HG03571 (cell line): ENCODE data around the gene METTL21A.
A peak's percentile ranks its signal among the peaks of the same experiment; 100 is the strongest.
"Not testable (repeated sequence)": the region's sequence is repeated elsewhere in the genome, so short reads cannot be mapped to it uniquely, and the experiment has no call there.

Experiments used
- ATAC-seq: cut with Tn5 transposase; IDR thresholded peaks from one replicate; pipeline ENCODE4 v1.9.1; 2021; ENCODE audit not compliant: unreplicated experiment

METTL21A gene

DNA sequence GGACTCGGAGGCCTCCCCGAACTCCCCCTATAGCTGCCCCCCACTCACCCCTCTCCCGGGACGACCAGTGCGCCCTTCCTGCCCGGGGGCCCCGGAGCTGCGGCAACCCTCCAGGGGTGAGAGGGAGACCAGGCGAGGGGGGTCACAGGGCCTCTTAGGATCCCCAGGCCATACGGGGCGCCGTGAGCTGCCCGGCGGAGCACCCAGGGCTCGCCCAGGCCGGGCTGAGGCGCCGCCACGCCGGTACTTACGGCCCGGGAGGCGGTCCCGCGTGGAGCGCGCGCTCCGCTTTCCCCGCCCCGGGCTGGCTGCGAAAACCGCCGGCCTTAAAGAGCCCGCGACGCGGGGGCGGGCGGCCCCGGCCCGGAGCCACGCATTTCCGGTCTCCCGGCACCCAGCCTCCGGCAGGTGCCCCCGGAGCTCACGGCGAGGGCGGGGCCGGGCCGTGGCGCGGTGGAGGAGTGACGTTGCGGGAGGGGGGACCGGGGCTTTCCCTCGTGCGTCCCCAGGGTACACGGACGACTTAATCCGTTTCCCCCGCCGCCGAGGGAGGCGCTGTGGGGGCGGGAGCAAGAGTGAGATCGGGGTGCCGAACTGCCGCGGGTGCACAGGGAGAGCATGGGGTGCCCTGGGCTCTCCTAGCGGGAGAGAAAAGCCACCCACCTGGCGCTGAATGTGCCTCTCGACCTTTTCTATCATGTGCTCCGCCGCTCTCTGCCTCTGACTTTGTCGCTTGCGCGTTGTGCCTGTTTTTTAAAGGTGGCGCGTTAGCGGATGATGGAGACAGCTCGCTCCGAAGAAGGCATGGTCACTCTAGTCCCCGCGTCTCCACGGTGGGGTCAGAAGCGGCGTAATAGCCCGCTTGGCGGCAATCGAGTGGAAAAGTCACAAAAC is at the start of gene METTL21A:
Gene METTL21A, minus strand, starts transcription at position 381 of the 894 bp plus-strand sequence. CDS start 1,019 bp downstream, outside the sequence.
- ATAC-seq = peak; percentile 65

DNA sequence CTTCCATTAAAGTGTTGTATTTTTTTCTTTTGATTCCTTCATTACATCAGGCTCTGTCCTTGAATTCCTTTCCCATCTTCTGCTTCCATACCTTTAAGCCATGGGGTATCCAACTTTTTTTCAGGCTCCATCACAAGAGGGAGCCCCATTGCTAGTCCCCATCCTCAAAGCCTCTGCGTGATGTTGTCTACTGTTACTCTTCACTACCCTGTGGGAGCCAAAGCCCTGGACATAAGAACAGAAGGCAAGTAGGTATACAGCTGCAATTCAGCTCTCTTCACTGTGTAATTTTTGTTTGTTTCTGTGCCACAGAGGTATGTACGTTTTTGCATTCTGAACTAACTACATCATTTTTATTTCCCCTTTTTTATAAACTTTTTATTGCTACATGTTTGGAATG is 49.6 kb upstream of the METTL21A start:
- no peak for ATAC-seq

DNA sequence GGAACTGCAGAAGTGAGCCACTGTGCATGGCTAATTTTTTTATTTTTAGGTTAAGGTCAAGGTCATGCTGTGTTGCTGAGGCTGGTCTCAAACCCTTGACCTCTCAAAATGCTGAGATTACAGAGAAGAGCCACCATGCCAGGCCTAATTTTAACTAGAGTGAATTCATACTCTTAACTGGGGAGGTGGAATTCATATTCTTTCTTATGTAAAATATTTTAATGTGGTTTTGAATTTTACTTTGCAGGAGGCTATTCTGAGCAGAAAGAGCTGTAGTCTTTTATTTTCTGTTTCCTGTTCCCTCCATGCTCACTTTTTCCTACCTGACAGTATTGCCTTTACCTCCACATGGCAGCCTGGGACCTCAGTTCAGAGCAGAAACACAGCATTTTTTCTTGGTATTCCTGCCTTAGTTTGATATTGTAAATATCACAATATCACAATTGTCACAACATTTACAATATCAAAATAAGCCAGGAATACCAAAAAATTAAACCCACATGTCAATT is 49.1 kb upstream of the METTL21A start:
- ATAC-seq = no peak

DNA sequence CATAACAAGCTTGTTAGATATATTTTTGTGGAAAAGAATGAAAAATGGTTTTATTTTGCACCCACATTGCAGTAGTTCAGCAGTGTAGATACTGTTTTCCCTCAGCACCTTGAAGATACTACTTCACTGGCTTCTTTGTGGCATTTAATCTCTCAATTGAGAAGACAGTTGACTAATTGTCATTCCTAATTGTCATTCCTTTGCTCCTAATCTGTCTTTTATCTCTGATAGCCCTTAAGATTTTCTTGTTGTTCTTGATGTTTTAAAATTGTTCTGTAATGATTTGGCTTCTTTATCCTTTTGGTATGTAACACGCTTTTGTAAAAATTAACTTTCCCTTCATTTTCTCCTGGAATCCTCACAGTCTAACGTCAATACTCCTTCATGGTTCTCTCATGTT is 48.2 kb upstream of the METTL21A start:
- no peak for ATAC-seq

DNA sequence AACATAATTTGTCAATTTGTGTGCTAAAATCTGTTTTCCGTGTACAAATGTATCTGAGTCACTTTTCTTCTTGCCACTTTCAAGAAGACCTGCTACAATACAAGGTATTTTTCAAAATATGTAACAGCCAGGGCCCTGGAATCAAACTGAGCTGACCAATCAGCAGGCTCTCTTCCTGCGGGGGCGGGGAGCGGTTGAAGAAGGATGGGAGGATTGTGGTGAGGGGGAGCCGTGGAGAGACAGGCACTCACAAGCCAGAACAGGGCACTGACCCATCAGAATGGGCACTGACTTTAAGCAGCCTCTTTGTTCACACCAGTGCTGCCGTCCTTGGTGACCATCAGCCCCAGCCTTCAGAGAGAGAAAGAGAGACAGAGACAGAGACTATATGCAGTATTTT is 45.7 kb upstream of the METTL21A start:
- ATAC-seq = no peak

DNA sequence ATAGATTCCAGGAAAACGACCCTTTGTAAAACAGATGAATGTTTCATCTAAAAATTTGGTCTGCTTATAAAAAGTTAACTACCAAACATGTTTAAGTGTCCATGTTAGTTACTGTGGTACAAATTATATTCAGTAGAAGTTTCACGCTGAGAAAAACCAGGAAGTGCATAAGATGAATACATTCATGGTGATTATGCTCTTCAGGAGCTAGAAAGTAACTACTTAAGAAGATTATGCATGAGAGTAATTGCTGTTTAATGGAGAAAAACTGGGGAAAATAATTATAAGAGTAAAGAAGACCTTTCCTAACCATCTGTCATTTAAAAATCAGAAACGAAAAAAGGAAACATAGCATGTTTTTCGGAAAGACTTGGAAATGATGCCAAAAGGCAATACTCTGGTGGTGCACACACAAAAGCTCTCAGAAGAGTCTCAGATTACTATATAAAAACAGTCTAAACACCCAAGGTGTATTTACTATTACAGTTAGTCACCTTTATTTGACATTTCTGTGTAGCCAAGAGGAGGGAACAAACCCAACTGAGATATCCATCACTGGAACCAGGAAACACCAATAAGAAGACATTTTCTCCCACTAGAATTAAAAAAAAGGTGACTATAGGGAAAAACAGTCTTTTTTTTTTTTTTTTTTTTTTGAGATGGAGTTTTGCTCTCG is 38.8 kb upstream of the METTL21A start:
- ATAC-seq = no peak

DNA sequence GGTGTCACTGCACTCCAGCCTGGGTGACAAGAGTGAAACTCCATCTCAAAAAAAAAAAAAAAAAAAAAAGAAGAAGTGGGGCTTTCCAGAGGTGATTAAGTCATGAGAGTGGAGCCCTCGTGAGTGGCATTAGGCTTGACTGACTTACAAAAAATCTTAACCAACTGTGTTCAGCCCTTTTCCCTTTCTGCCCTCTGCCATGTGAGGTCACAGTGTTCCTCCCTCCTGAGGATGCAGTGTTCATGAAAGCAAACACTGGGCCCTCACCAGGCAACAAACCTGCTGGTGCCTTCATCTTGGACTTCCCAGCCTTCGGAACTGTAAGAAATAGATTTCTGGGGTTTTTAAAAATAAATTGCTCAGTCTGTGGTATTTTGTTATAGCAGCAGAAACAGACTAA is 37.0 kb upstream of the METTL21A start:
- ATAC-seq = peak; percentile 93

DNA sequence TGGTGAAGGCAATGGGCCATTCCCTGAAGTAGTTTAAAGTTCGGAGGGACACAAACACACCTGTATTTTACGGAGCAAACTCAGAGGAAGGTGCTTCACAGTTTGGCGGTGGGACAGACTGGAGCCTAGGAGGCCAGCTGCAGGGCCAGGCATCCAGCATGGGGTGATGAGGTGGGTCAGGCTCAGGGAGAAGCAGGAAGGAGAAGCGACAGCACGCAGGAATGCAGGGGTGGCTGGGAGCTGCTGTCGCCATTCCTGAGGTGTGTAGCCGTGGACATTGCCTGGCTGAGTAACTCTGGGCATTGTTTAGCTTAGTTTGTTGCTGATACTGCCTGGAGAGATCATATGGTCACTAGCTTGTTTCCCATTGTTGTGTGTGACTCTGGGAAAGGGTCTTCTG is 35.8 kb upstream of the METTL21A start:
- ATAC-seq = no peak

DNA sequence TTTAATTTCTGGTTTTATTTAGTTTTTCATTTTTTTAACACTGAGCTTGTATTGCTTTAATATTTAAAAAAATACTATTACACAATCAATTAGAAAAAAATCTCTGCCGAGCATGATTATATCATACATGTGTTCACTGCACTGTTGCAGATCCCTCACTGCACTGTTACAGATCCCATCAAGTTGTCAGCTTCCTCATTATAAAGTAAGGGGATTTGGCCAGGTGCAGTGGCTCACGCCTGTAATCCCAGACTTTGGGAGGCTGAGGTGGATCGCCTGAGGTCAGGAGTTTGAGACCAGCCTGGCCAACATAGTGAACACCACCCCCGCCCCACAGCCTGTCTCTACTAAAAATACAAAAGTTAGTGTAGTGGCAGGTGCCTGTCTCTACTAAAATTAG is 33.0 kb upstream of the METTL21A start:
- no peak for ATAC-seq

DNA sequence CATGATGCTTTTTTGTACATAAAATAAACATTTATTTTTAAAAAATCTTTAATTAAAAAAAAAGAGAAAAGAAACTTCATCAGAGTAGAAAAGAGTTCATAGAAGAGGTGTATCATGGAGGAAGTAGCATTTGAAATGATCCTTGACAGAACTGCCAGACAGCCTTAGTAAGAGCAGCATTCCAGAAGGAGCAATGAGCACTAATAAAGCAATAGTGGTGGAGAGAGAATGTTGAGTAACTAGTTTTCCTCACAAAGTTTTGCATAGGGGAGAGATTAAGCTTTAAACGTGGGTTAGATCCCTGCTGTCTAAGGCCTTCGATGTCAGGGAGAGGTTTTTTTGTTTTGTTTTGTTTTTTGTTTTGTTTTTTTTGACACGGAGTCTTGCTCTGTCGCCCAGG is 29.8 kb upstream of the METTL21A start:
- ATAC-seq = no peak

DNA sequence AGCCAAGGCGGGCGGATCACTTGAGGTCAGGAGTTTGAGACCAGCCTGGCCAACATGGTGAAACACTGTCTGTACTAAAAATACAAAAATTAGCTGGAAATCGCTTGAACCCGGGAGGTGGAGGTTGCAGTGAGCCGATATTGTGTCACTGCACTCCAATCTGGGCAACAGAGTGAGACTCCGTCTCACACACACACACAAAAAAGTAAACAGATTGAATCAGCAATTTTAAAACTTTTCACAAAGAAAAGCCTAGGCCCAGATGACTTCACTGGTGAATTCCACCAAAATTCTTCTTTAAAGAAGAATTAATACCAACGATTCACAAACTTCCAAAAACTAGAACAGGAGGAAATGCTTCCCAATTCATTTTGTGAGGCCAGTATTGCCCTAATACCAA is 21.4 kb upstream of the METTL21A start:
- not testable (repeated sequence) for ATAC-seq

DNA sequence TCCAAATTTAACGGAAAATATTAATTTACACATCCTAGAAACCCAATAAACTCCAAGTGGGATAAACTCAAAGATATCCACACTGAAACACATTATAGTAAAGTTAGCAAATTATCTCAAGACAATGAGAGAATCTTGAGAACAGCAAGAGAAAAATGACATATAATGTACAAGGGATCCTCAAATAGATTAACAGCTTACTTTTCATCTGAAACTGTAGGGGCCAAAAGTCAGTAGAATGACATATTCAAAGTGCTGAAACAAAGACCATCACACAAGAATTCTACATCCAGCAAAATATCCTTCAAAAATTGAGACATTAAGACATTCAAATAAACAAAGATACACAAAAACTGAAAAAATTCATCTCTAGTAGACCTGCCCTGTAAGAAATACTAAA is 18.7 kb upstream of the METTL21A start:
- ATAC-seq = no peak

DNA sequence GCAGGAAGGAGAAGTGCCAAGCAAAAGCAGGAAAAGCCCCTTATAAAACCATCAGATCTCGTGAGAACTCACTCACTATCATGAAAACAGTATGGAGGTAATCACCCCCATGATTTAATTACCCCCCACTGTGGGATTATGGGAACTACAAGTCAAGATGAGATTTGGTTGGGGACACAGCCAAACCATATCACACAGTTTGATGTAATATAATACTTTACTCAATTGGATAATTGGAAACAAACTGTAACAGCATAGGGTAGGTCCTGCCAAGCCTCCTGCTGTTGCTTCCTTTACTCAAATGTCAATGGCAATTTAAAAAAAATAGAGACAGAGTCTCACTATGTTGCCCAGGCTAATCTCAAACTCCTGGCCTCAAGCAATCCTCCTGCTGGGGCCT is 15.5 kb upstream of the METTL21A start:
- no peak for ATAC-seq

DNA sequence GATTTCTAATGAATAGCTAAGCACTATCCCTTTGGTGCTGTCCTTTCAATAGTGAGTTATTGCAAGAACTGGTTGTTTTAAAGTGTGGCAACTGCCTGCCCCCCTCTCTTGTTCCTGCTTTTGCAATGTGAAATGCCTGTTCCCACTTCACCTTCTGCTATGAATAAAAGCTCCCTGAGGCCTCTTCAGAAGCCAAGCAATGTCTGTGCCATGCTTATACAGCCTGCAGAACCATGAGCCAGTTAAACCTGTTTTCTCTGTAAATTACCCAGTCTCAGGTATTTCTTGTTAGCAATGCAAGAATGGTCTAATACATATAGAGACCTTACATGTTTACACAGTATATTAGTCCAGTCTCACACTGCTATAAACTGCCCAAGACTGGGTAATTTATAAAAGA is 15.0 kb upstream of the METTL21A start:
- no peak for ATAC-seq

DNA sequence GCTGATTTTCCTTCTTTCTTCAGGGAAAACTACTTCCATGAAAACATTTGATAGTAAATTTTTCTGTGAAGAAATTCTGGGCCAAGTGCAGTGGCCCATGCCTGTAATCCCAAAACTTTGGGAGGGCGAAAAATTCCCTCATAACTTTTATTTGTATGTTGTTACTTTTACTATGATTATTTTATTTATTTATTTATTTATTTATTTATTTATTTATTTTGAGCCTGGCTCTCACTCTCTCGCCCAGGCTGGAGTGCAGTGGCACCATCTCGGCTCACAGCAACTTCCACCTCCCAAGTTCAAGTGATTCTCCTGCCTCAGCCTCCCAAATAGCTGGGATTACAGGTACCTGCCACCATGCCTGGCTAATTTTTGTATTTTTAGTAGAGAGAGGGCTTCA is 14.1 kb upstream of the METTL21A start:
- ATAC-seq = not testable (repeated sequence)

DNA sequence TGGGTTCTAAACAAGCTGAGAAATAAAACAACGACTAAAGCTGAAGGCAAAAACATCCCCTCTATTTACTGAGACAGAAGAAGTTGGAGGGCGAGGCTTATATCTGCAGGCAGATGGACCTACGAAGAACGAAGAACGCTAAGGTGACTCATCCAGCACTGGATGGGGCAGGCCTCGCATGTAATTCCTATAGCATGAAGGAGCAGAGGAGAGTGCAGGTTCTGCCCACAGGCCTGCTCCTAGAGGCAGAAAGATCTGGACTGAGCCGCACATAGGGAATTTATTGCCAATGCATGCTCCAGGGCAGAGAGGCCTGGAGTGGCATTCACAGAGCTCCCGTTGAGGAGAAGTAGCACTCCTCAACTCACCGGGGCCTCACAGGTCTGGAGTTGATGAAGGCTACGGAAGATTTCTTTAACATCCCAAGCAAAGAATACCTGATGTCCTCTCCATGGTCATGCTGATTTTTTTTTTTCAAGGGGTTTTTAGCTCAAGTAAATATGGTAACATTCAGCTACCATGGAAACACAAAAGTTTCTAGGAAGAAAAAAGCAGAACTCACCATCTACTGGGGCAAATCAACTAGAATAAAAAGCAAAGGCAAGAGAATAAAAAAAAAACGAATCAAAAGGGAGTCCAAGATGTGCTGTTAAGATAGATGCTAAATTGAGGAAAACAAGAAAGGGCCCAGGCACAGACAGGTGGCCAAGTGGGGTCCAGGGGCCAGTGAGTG is 10.4 kb upstream of the METTL21A start:
- no peak for ATAC-seq

DNA sequence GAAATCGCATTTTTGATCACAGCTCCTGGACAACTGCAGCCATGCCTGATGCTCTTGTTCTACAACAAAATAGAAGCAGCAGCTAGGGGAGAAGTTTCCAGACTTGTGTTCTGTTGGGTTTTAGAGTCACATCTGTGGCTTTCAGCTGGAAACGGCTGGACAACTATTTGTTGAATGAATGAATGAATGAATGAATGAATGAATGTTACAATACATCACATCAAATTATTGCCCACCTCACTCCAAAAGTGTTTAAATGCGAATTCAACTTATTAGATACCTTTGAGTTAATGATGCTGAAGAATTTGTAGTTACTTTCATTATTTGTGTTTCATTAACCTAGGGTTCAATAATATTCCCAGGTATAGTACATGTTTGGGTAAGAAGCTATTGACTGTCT is 8.5 kb upstream of the METTL21A start:
- ATAC-seq = no peak

DNA sequence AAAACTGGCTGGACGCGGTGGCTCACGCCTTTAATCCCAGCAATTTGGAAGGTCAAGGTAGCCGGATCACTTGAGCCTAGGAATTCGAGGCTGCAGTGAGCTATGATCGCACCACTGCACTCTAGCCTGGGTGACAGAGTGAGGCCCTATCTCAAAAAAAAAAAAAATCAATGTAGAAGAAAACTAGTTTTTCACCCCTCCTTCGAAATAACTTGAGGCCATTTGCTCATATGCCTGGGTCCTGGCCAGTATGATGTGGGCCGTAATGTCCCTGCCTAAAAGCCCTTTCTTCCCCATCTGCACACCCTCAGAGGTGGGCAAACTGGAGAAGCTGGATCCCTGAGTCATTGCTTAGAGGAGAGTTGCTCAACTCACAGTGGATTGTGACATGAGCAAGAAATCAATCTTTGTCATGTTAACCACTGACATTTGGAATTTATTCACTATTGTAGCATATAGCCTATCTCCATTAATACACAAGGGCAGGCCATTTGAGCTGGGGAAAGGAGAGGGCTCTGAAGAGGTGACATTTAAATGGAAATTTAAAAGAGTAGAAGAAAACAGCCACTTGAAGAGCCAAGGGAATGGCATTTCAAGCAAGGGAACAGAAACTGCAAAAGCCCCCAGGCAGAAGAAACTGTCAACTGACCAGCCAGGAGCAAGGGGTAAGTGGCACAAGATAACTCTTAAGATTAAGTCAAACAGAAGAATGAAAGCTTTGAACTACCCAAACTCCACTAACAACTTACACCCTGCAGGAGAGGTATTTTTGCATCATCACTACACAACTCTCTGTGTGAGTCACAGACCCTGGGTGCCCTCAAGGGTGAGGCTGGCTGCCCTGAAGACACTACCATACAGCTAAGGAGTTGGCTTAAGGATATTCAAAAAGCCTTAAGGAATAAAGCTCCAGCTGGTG is 7.6 kb upstream of the METTL21A start:
- no peak for ATAC-seq

DNA sequence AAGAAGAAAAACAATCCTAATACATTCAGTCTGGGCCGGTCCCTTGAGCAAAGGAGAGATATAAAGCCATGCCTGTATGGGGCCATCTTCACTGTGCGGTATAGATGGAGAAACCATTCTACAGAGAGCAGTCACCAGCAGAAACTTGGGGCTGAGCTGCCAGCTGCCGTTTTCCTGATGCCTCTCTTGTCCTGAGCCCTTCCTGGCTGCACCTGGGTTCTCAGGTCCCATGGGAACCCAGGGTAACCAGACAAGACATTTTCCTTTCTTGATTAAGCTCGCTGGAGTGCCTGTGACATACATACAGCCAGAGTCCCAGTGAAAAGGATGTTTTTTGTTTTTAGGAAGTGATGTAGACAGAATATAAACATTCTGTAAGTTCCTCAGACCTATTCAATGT is 5.3 kb upstream of the METTL21A start:
- ATAC-seq = no peak

DNA sequence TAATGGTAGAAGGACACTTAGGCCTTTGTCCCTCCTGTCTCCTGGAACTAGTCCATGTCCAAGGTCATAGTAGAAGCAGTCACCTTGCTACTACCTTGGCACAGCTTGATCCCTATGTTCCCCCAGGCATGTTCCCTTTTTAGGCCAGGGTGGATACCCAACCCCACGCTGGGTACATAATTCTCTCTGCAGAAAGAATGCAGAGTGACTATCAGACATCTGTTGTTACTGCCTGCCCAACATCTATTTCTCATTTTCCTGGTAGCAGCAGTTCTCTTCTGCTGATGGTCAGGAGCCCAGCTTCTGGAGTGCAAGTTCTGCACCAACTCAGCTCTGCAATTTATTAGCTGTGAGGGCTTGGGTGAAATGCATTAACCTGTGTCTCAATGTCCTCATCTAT is 4.4 kb upstream of the METTL21A start:
- no peak for ATAC-seq
